ENCODE measurements around the gene MAD1L1.
A peak's percentile ranks its signal among the peaks of the same experiment; 100 is the strongest.

The MAD1L1 gene

GRCh38 chr7:2117646-2118045, 115.1 kb downstream of the MAD1L1 start:
- Histone ChIP-seq H3K36me3 (ENCODE audit: low read depth) (no peaks in the 10 kb centered on the region), H3K4me1 (ENCODE audit: insufficient read depth, poor library complexity, severe bottlenecking) (peaks cover 27% of the 10 kb centered on the region), H3K9me3 (ENCODE audit: severe bottlenecking) (no peaks in the 10 kb centered on the region), H3K4me3 (ENCODE audit: severe bottlenecking) (no peak overlapping the region), H3K27ac (ENCODE audit: poor library complexity, severe bottlenecking) (no peak overlapping the region), H3K27me3 (ENCODE audit: insufficient read depth, poor library complexity, severe bottlenecking) (no peaks in the 10 kb centered on the region)
- no peak for ATAC-seq (ENCODE audit: low read depth)
- no peak for TF ChIP-seq CTCF (IDR thresholded peaks at IDR 0.05; ENCODE audit: poor library complexity, severe bottlenecking)
- DNase-seq (ENCODE audit: low spot score), result no peak

- Histone ChIP-seq H3K27ac (ENCODE audit: poor library complexity, severe bottlenecking) (peak overlapping the region; percentile 39), H3K4me1 (ENCODE audit: insufficient read depth, poor library complexity, severe bottlenecking) (peaks cover 27% of the 10 kb centered on the region), H3K4me3 (ENCODE audit: severe bottlenecking) (no peak overlapping the region), H3K36me3 (ENCODE audit: low read depth) (no peaks in the 10 kb centered on the region), H3K27me3 (ENCODE audit: insufficient read depth, poor library complexity, severe bottlenecking) (no peaks in the 10 kb centered on the region), H3K9me3 (ENCODE audit: severe bottlenecking) (no peaks in the 10 kb centered on the region)
- no peak for DNase-seq (ENCODE audit: low spot score)
- no peak for ATAC-seq (ENCODE audit: low read depth)
- TF ChIP-seq CTCF (IDR thresholded peaks at IDR 0.05; ENCODE audit: poor library complexity, severe bottlenecking), result no peak
Measured at GRCh38 chr7:2116989-2117591, 115.7 kb downstream of the MAD1L1 start.

- Histone ChIP-seq H3K27me3 (ENCODE audit: insufficient read depth, poor library complexity, severe bottlenecking) (no peaks in the 10 kb centered on the region), H3K9me3 (ENCODE audit: severe bottlenecking) (no peaks in the 10 kb centered on the region), H3K4me1 (ENCODE audit: insufficient read depth, poor library complexity, severe bottlenecking) (peaks cover 27% of the 10 kb centered on the region), H3K4me3 (ENCODE audit: severe bottlenecking) (no peak overlapping the region), H3K27ac (ENCODE audit: poor library complexity, severe bottlenecking) (peak overlapping the region; percentile 39), H3K36me3 (ENCODE audit: low read depth) (no peaks in the 10 kb centered on the region)
- TF ChIP-seq CTCF (IDR thresholded peaks at IDR 0.05; ENCODE audit: poor library complexity, severe bottlenecking), result no peak
- no peak for ATAC-seq (ENCODE audit: low read depth)
- DNase-seq (ENCODE audit: low spot score), result no peak
Measured at GRCh38 chr7:2116448-2116810, 116.3 kb downstream of the MAD1L1 start.

GRCh38 chr7:2115760-2116447, 116.8 kb downstream of the MAD1L1 start:
- ATAC-seq (ENCODE audit: low read depth), result peak; percentile 92
- Histone ChIP-seq H3K4me3 (ENCODE audit: severe bottlenecking) (no peak overlapping the region), H3K27ac (ENCODE audit: poor library complexity, severe bottlenecking) (peak overlapping the region; percentile 39), H3K9me3 (ENCODE audit: severe bottlenecking) (no peaks in the 10 kb centered on the region), H3K27me3 (ENCODE audit: insufficient read depth, poor library complexity, severe bottlenecking) (no peaks in the 10 kb centered on the region), H3K4me1 (ENCODE audit: insufficient read depth, poor library complexity, severe bottlenecking) (peaks cover 28% of the 10 kb centered on the region), H3K36me3 (ENCODE audit: low read depth) (no peaks in the 10 kb centered on the region)
- TF ChIP-seq CTCF (IDR thresholded peaks at IDR 0.05; ENCODE audit: poor library complexity, severe bottlenecking), result no peak
- DNase-seq (ENCODE audit: low spot score), result no peak

All from RWPE2 (cell line).